ENCODE data around the gene FGF7.

GRCh38 chr15:49471733-49472132 lies 48.7 kb downstream of the FGF7 start:
- TF ChIP-seq POLR2A (IDR thresholded peaks at IDR 0.05), result no peak
- TF ChIP-seq, protein P1, sequence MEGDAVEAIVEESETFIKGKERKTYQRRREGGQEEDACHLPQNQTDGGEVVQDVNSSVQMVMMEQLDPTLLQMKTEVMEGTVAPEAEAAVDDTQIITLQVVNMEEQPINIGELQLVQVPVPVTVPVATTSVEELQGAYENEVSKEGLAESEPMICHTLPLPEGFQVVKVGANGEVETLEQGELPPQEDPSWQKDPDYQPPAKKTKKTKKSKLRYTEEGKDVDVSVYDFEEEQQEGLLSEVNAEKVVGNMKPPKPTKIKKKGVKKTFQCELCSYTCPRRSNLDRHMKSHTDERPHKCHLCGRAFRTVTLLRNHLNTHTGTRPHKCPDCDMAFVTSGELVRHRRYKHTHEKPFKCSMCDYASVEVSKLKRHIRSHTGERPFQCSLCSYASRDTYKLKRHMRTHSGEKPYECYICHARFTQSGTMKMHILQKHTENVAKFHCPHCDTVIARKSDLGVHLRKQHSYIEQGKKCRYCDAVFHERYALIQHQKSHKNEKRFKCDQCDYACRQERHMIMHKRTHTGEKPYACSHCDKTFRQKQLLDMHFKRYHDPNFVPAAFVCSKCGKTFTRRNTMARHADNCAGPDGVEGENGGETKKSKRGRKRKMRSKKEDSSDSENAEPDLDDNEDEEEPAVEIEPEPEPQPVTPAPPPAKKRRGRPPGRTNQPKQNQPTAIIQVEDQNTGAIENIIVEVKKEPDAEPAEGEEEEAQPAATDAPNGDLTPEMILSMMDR (IDR thresholded peaks at IDR 0.05), result no peak

Data from body of pancreas (tissue), 4 donors.